Neural cell (in vitro differentiated cells): ENCODE measurements around the gene OR6N2. TPM values are rescaled to one million over a fixed set of nuclear protein-coding genes. Genes with fewer than 3 reads are reported as not detected.

Source experiments
- H2AFZ ChIP-seq: fragments of 200-600, 300-800 bp; sonication (generic), shearing (Covaris generic); 2 replicates; pipeline ENCODE4 v1.6.0; 2014; ENCODE audit warnings: low read depth, mild to moderate bottlenecking, antibody characterized with exemption, low read length, moderate library complexity
- H3F3A ChIP-seq: fragments of 200-600 bp; shearing (Covaris generic); 2 replicates; pipeline ENCODE4 v1.6.1; 2016; ENCODE audit warnings: mild to moderate bottlenecking, moderate library complexity, mixed read lengths, antibody characterized with exemption, low read length; ENCODE audit not compliant: insufficient read depth, poor library complexity, severe bottlenecking
- H3K27ac ChIP-seq: fragments of 200-600, 300-800 bp; sonication (generic), shearing (Covaris generic); 2 replicates; pipeline ENCODE4 v1.5.1; 2014; ENCODE audit warnings: mild to moderate bottlenecking, low read length, moderate library complexity
- H3K27me3 ChIP-seq: fragments of 300-800, 200-600 bp; sonication (generic), shearing (Covaris generic); 2 replicates; pipeline ENCODE4 v1.6.0; 2014; ENCODE audit warnings: mild to moderate bottlenecking, low read depth, low read length, moderate library complexity; ENCODE audit not compliant: insufficient read depth
- H3K36me3 ChIP-seq: fragments of 300-800, 200-600 bp; sonication (generic), shearing (Covaris generic); 2 replicates; pipeline ENCODE4 v1.5.1; 2014; ENCODE audit warnings: mild to moderate bottlenecking, antibody characterized with exemption, low read length, moderate library complexity; ENCODE audit not compliant: insufficient read depth
- H3K4me2 ChIP-seq: fragments of 300-800, 200-600 bp; sonication (generic), shearing (Covaris generic); 2 replicates; pipeline ENCODE4 v1.6.0; 2014; ENCODE audit warnings: mild to moderate bottlenecking, low read length
- H3K4me3 ChIP-seq: fragments of 300-800, 200-600 bp; sonication (generic), shearing (Covaris generic); 2 replicates; pipeline ENCODE4 v1.5.1; 2014; ENCODE audit warnings: mild to moderate bottlenecking, low read length, moderate library complexity
- H3K79me2 ChIP-seq: fragments of 200-600 bp; shearing (Covaris generic); replicated peaks from 2 replicates; pipeline ENCODE4 v1.6.0; 2014; ENCODE audit warnings: mild to moderate bottlenecking, low read length, moderate library complexity; ENCODE audit not compliant: insufficient read depth
- H3K9ac ChIP-seq: fragments of 300-800, 200-600 bp; sonication (generic), shearing (Covaris generic); 2 replicates; pipeline ENCODE4 v1.6.1; 2016; ENCODE audit warnings: mild to moderate bottlenecking, low read length, mixed read lengths
- H3K9me2 ChIP-seq: fragments of 200-600 bp; shearing (Covaris generic); 2 replicates; pipeline ENCODE4 v1.6.1; 2016; ENCODE audit warnings: mild to moderate bottlenecking, low read length, mixed read lengths; ENCODE audit not compliant: insufficient read depth
- H3K9me3 ChIP-seq: fragments of 200-600, 300-800 bp; sonication (generic), shearing (Covaris generic); 2 replicates; pipeline ENCODE4 v1.6.1; 2016; ENCODE audit warnings: mild to moderate bottlenecking, mixed run types, low read length, moderate library complexity, mixed read lengths
- H4K20me1 ChIP-seq: fragments of 200-600 bp; shearing (Covaris generic); 2 replicates; pipeline ENCODE4 v1.6.1; 2016; ENCODE audit warnings: mild to moderate bottlenecking, mixed run types; ENCODE audit not compliant: insufficient read depth
- CTCF ChIP-seq: fragments of 450-650 bp; IDR thresholded peaks from 2 replicates; pipeline ENCODE4 v1.5.1; 2014; ENCODE audit warnings: antibody characterized with exemption, mild to moderate bottlenecking, moderate library complexity; ENCODE audit not compliant: poor library complexity, severe bottlenecking
- EP300 ChIP-seq: fragments of 450-650 bp; conservative IDR thresholded peaks from 2 replicates; pipeline ENCODE4 v1.6.1; 2014; ENCODE audit warnings: antibody characterized with exemption, mild to moderate bottlenecking, moderate library complexity; ENCODE audit not compliant: poor library complexity, severe bottlenecking
- EZH2 ChIP-seq: fragments of 200-600, 300-800 bp; shearing (Covaris generic), sonication (generic); IDR thresholded peaks from 2 replicates; pipeline ENCODE4 v1.6.1; 2014; ENCODE audit warnings: antibody characterized with exemption, low read length, borderline replicate concordance, mild to moderate bottlenecking; ENCODE audit not compliant: insufficient read depth, poor library complexity, severe bottlenecking
- MXI1 ChIP-seq: fragments of 450-650 bp; conservative IDR thresholded peaks from 2 replicates; pipeline ENCODE4 v1.6.1; 2014; ENCODE audit warnings: antibody characterized with exemption, mild to moderate bottlenecking; ENCODE audit not compliant: poor library complexity, severe bottlenecking
- POLR2AphosphoS5 ChIP-seq: IDR thresholded peaks from 2 replicates; pipeline ENCODE4 v1.6.1; 2012
- RAD21 ChIP-seq: fragments of 450-650 bp; conservative IDR thresholded peaks from 2 replicates; pipeline ENCODE4 v1.6.1; 2014; ENCODE audit warnings: antibody characterized with exemption, mild to moderate bottlenecking, moderate library complexity
- SMC3 ChIP-seq: fragments of 450-650 bp; conservative IDR thresholded peaks from 2 replicates; pipeline ENCODE4 v1.6.1; 2014; ENCODE audit warnings: antibody characterized with exemption, mild to moderate bottlenecking, moderate library complexity; ENCODE audit not compliant: poor library complexity
- TAF1 ChIP-seq: IDR thresholded peaks from 2 replicates; pipeline ENCODE4 v1.6.1; 2012; ENCODE audit warnings: low read depth
- polyA plus RNA-seq: library from polyadenylated mRNA; depleted of rRNA; stranded (reverse); fragments of >200 nt; gene quantifications from 2 replicates; pipeline ENCODE4 v1.2.3, GENCODE V29; 2014
- TF ChIP-seq, protein P1 (sequence below): IDR thresholded peaks from 2 replicates; pipeline ENCODE4 v1.6.1; 2012; ENCODE audit warnings: borderline replicate concordance

Gene OR6N2
- polyA plus RNA-seq, 1 donor from 2014 or later: not detected

DNA sequence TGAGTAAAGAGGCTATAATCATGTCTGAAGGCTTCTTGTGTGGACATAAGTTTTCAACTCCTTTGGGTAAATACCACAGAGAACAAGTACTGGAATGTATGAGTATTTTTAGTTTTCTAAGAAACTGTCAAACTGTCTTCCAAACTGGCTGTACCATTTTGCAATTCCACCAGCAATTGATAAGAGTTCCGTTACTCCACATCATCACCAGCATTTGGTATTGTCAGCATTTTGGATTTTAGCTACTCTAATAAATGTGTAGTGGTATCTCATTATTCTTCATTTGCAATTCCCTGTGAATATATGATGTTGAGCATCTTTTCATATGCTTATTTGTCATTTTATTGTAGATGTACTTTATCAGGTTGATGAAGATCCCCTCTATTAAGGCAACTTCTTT is 40.7 kb upstream of the OR6N2 start:
- Histone ChIP-seq H3K36me3 (no peaks in the 10 kb centered on the region), H3K79me2 (no peaks in the 10 kb centered on the region), H3K27ac (no peak overlapping the region), H3K9me3 (no peaks in the 10 kb centered on the region), H3K4me3 (no peak overlapping the region), H3K9me2 (no peaks in the 10 kb centered on the region), H3K9ac (no peak overlapping the region), H3F3A (no peaks in the 10 kb centered on the region), H3K4me2 (no peak overlapping the region), H4K20me1 (no peaks in the 10 kb centered on the region), H3K27me3 (no peaks in the 10 kb centered on the region), H2AFZ (no peak overlapping the region)
- TF ChIP-seq SMC3 (no peak), MXI1 (no peak)

- Histone ChIP-seq H2AFZ (no peak overlapping the region), H4K20me1 (no peaks in the 10 kb centered on the region), H3K27me3 (no peaks in the 10 kb centered on the region), H3K9me3 (no peaks in the 10 kb centered on the region), H3K36me3 (no peaks in the 10 kb centered on the region), H3K9ac (no peak overlapping the region), H3K4me2 (no peak overlapping the region), H3K9me2 (no peaks in the 10 kb centered on the region), H3K4me3 (no peak overlapping the region), H3K79me2 (no peaks in the 10 kb centered on the region), H3K27ac (no peak overlapping the region), H3F3A (no peaks in the 10 kb centered on the region)
- TF ChIP-seq EP300: no peak
- no peak for TF ChIP-seq CTCF
- TF ChIP-seq, protein P1, sequence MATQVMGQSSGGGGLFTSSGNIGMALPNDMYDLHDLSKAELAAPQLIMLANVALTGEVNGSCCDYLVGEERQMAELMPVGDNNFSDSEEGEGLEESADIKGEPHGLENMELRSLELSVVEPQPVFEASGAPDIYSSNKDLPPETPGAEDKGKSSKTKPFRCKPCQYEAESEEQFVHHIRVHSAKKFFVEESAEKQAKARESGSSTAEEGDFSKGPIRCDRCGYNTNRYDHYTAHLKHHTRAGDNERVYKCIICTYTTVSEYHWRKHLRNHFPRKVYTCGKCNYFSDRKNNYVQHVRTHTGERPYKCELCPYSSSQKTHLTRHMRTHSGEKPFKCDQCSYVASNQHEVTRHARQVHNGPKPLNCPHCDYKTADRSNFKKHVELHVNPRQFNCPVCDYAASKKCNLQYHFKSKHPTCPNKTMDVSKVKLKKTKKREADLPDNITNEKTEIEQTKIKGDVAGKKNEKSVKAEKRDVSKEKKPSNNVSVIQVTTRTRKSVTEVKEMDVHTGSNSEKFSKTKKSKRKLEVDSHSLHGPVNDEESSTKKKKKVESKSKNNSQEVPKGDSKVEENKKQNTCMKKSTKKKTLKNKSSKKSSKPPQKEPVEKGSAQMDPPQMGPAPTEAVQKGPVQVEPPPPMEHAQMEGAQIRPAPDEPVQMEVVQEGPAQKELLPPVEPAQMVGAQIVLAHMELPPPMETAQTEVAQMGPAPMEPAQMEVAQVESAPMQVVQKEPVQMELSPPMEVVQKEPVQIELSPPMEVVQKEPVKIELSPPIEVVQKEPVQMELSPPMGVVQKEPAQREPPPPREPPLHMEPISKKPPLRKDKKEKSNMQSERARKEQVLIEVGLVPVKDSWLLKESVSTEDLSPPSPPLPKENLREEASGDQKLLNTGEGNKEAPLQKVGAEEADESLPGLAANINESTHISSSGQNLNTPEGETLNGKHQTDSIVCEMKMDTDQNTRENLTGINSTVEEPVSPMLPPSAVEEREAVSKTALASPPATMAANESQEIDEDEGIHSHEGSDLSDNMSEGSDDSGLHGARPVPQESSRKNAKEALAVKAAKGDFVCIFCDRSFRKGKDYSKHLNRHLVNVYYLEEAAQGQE: no peak
- TF ChIP-seq RAD21: no peak
- TF ChIP-seq EZH2: no peak
- TF ChIP-seq TAF1: no peak
- no peak for TF ChIP-seq MXI1
- TF ChIP-seq POLR2AphosphoS5: no peak
- no peak for TF ChIP-seq SMC3
Measured at GRCh38 chr1:158819461-158820443, 38.7 kb upstream of the OR6N2 start.
